CD4-positive, alpha-beta T cell treated with Interleukin-10 for 1 hour (primary cell): ENCODE measurements around the gene ARHGAP42.
"Not testable (repeated sequence)": the region's sequence is repeated elsewhere in the genome, so short reads cannot be mapped to it uniquely, and the experiment has no call there.

Source experiments
- DNase-seq: peaks from one replicate; pipeline ENCODE4 v3.0.0-alpha.2; 2020

The ARHGAP42 gene

GRCh38 chr11:100980156-100980555 is 293.1 kb downstream of the ARHGAP42 start:
- no peak for DNase-seq

- no peak for DNase-seq
Measured at GRCh38 chr11:100981196-100981824, 294.2 kb downstream of the ARHGAP42 start.

GRCh38 chr11:100984668-100985067 is 297.6 kb downstream of the ARHGAP42 start:
- DNase-seq, result no peak

- no peak for DNase-seq
Measured at GRCh38 chr11:100990931-100991330, 303.8 kb downstream of the ARHGAP42 start.

- no peak for DNase-seq
Measured at GRCh38 chr11:100991541-100991940, 304.5 kb downstream of the ARHGAP42 start.

GRCh38 chr11:100994966-100995365 is 307.9 kb downstream of the ARHGAP42 start:
- no peak for DNase-seq

- no peak for DNase-seq
Measured at GRCh38 chr11:100999756-101000155, 312.7 kb downstream of the ARHGAP42 start.

- no peak for DNase-seq
Measured at GRCh38 chr11:101003468-101003867, 316.4 kb downstream of the ARHGAP42 start.

- DNase-seq, result no peak
Measured at GRCh38 chr11:101008961-101009689, 322.0 kb downstream of the ARHGAP42 start.

GRCh38 chr11:101009690-101010055 is 322.6 kb downstream of the ARHGAP42 start:
- DNase-seq, result no peak

- DNase-seq, result no peak
Measured at GRCh38 chr11:101010899-101011298, 323.8 kb downstream of the ARHGAP42 start.

GRCh38 chr11:101011881-101012280 is 324.8 kb downstream of the ARHGAP42 start:
- DNase-seq, result no peak

GRCh38 chr11:101013702-101014101 is 326.6 kb downstream of the ARHGAP42 start:
- not testable (repeated sequence) for DNase-seq

- DNase-seq, result no peak
Measured at GRCh38 chr11:101014600-101015285, 327.7 kb downstream of the ARHGAP42 start.

GRCh38 chr11:101019870-101020269 is 332.8 kb downstream of the ARHGAP42 start:
- no peak for DNase-seq

- no peak for DNase-seq
Measured at GRCh38 chr11:101022256-101022655, 335.2 kb downstream of the ARHGAP42 start.

- DNase-seq, result no peak
Measured at GRCh38 chr11:101028644-101029043, 341.6 kb downstream of the ARHGAP42 start.

- DNase-seq, result no peak
Measured at GRCh38 chr11:101030015-101030414, 342.9 kb downstream of the ARHGAP42 start.

- no peak for DNase-seq
Measured at GRCh38 chr11:101030692-101031091, 343.6 kb downstream of the ARHGAP42 start.

- no peak for DNase-seq
Measured at GRCh38 chr11:101031713-101032112, 344.6 kb downstream of the ARHGAP42 start.

GRCh38 chr11:101032991-101033390 is 345.9 kb downstream of the ARHGAP42 start:
- DNase-seq, result no peak

GRCh38 chr11:101034076-101034475 is 347.0 kb downstream of the ARHGAP42 start:
- no peak for DNase-seq

GRCh38 chr11:101035872-101036271 is 348.8 kb downstream of the ARHGAP42 start:
- no peak for DNase-seq
